HG03025 (cell line): ENCODE measurements around the gene SBDS.
A peak's percentile ranks its signal among the peaks of the same experiment; 100 is the strongest.
"Not testable (repeated sequence)": the region's sequence is repeated elsewhere in the genome, so short reads cannot be mapped to it uniquely, and the experiment has no call there.

Source experiments
- ATAC-seq: cut with Tn5 transposase; IDR thresholded peaks from one replicate; pipeline ENCODE4 v1.9.1; 2021; ENCODE audit warnings: mild to moderate bottlenecking, moderate library complexity; ENCODE audit not compliant: unreplicated experiment, low FRiP score

The SBDS gene

GRCh38 chr7:66996444-66997191 is 1.2 kb upstream of the SBDS start, which contains the start of gene TYW1:
TYW1 (plus strand) TSS chr7:66996833; CDS start chr7:66996979, 146 bp downstream.
- ATAC-seq, result peak; percentile 91

GRCh38 chr7:66994691-66995049 is 716 bp downstream of the SBDS start:
- peak; percentile 29 for ATAC-seq

- not testable (repeated sequence) for ATAC-seq
These were observed 1.3 kb downstream of the SBDS start for GRCh38 chr7:66994051-66994450.

- ATAC-seq, result not testable (repeated sequence)
These were observed 5.8 kb downstream of the SBDS start for GRCh38 chr7:66989552-66989951.

- not testable (repeated sequence) for ATAC-seq
These were observed 15.1 kb downstream of the SBDS start for GRCh38 chr7:66980336-66980735.

- ATAC-seq, result not testable (repeated sequence)
These were observed 16.4 kb downstream of the SBDS start for GRCh38 chr7:66979013-66979412.

GRCh38 chr7:66978312-66978711 is 17.1 kb downstream of the SBDS start:
- ATAC-seq, result not testable (repeated sequence)

- no peak for ATAC-seq
These were observed 20.3 kb downstream of the SBDS start for GRCh38 chr7:66974986-66975590.

GRCh38 chr7:66970310-66970709 is 25.1 kb downstream of the SBDS start:
- no peak for ATAC-seq

GRCh38 chr7:66969001-66969400 is 26.4 kb downstream of the SBDS start:
- ATAC-seq, result not testable (repeated sequence)

GRCh38 chr7:66967029-66967428 is 28.4 kb downstream of the SBDS start:
- no peak for ATAC-seq

GRCh38 chr7:66964411-66964810 is 31.0 kb downstream of the SBDS start:
- ATAC-seq, result no peak

- ATAC-seq, result no peak
These were observed 34.3 kb downstream of the SBDS start for GRCh38 chr7:66961096-66961495.

GRCh38 chr7:66960192-66960591 is 35.2 kb downstream of the SBDS start:
- ATAC-seq, result no peak

GRCh38 chr7:66958538-66959350 is 36.6 kb downstream of the SBDS start:
- ATAC-seq, result no peak

- ATAC-seq, result no peak
These were observed 37.6 kb downstream of the SBDS start for GRCh38 chr7:66957595-66958290.

- ATAC-seq, result no peak
These were observed 42.4 kb downstream of the SBDS start for GRCh38 chr7:66953044-66953427.

GRCh38 chr7:66952343-66953043 is 42.9 kb downstream of the SBDS start:
- ATAC-seq, result no peak

GRCh38 chr7:66950763-66951162 is 44.6 kb downstream of the SBDS start:
- ATAC-seq, result no peak

GRCh38 chr7:66950311-66950710 is 45.1 kb downstream of the SBDS start:
- no peak for ATAC-seq
